ENCODE data around the gene CAPN12.

CAPN12 gene

GRCh38 chr19:38739440-38740256 lies 4.6 kb downstream of the CAPN12 start:
- H3K4me3 ChIP-seq (replicated peaks in 1 of 2; ENCODE audit: low read depth in 2 of 2, low read length in 2 of 2) = no peak overlapping the region
- TF ChIP-seq CTCF (IDR thresholded peaks at IDR 0.05; ENCODE audit: low read depth, low read length) = no peak
- no peak for DNase-seq (ENCODE audit: low read depth in 2 of 2)

GRCh38 chr19:38737921-38738737 lies 6.1 kb downstream of the CAPN12 start:
- no peak overlapping the region for H3K4me3 ChIP-seq (replicated peaks in 1 of 2; ENCODE audit: low read depth in 2 of 2, low read length in 2 of 2)
- no peak for DNase-seq (ENCODE audit: low read depth in 2 of 2)
- peak; percentile 4 for TF ChIP-seq CTCF (IDR thresholded peaks at IDR 0.05; ENCODE audit: low read depth, low read length)

- no peak overlapping the region for H3K4me3 ChIP-seq (replicated peaks in 1 of 2; ENCODE audit: low read depth in 2 of 2, low read length in 2 of 2)
- TF ChIP-seq CTCF (IDR thresholded peaks at IDR 0.05; ENCODE audit: low read depth, low read length) = no peak
- no peak for DNase-seq (ENCODE audit: low read depth in 2 of 2)
Measured at GRCh38 chr19:38737281-38737865, 6.9 kb downstream of the CAPN12 start.

- no peak for DNase-seq (ENCODE audit: low read depth in 2 of 2)
- TF ChIP-seq CTCF (IDR thresholded peaks at IDR 0.05; ENCODE audit: low read depth, low read length) = no peak
- peak overlapping the region; percentile 19 to 40 for H3K4me3 ChIP-seq (replicated peaks in 1 of 2; ENCODE audit: low read depth in 2 of 2, low read length in 2 of 2)
Measured at GRCh38 chr19:38736413-38737280, 7.6 kb downstream of the CAPN12 start.

GRCh38 chr19:38736036-38736412 lies 8.2 kb downstream of the CAPN12 start:
- H3K4me3 ChIP-seq (replicated peaks in 1 of 2; ENCODE audit: low read depth in 2 of 2, low read length in 2 of 2) = peak overlapping the region; percentile 19 to 40
- no peak for DNase-seq (ENCODE audit: low read depth in 2 of 2)
- no peak for TF ChIP-seq CTCF (IDR thresholded peaks at IDR 0.05; ENCODE audit: low read depth, low read length)

- TF ChIP-seq CTCF (IDR thresholded peaks at IDR 0.05; ENCODE audit: low read depth, low read length) = no peak
- DNase-seq (ENCODE audit: low read depth in 2 of 2) = no peak
- H3K4me3 ChIP-seq (replicated peaks in 1 of 2; ENCODE audit: low read depth in 2 of 2, low read length in 2 of 2) = no peak overlapping the region
Measured at GRCh38 chr19:38735257-38735686, 9.0 kb downstream of the CAPN12 start.
